Vagina (tissue), 2 donors: ENCODE data around the gene SLC17A1.

Experiments used
- POLR2A ChIP-seq, 2 donors: fragments of 450-650 bp; IDR thresholded peaks; one replicate each; pipeline ENCODE4 v1.6.1; 2017; ENCODE audit warnings: antibody characterized with exemption in 2 of 2, mild to moderate bottlenecking in 2 of 2, moderate library complexity in 2 of 2
- POLR2AphosphoS5 ChIP-seq, 2 donors: sonication (generic); formaldehyde crosslinking; IDR thresholded peaks; one replicate each; pipeline ENCODE4 v1.9.0; 2017; ENCODE audit warnings: antibody characterized with exemption in 2 of 2, mild to moderate bottlenecking in 2 of 2, low read depth in 1 of 2; ENCODE audit not compliant: insufficient read depth in 1 of 2
- TF ChIP-seq, protein P1 (sequence below), 3 experiments: fragments of 450-650 bp in 2 of 3; fragments of 200-600 bp in 1 of 3; sonication (generic) in 1 of 3; IDR thresholded peaks; one replicate each; pipeline ENCODE4 v1.5.1; 2017 to 2019; ENCODE audit warnings: antibody characterized with exemption in 3 of 3, mild to moderate bottlenecking in 2 of 3, moderate library complexity in 2 of 3

DNA sequence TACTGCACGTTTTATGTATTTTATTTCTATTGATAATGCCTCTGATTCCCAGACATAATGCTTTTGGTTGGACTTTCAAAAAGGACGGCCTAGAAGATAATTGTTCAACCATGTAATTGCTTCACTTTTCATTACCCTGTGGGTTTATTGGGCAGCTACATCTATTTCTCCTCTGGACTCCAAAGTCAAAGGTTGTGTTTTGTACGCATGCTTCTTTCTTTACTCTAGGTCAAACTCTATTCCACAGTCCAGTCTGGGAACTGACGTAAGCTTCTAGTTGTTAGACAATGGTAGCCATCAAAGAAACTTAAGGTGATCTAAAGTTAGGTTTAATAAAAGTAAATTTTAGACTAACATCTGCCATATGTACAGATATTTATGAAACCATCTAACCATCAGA lies 48.7 kb upstream of the SLC17A1 start:
- TF ChIP-seq, protein P1, sequence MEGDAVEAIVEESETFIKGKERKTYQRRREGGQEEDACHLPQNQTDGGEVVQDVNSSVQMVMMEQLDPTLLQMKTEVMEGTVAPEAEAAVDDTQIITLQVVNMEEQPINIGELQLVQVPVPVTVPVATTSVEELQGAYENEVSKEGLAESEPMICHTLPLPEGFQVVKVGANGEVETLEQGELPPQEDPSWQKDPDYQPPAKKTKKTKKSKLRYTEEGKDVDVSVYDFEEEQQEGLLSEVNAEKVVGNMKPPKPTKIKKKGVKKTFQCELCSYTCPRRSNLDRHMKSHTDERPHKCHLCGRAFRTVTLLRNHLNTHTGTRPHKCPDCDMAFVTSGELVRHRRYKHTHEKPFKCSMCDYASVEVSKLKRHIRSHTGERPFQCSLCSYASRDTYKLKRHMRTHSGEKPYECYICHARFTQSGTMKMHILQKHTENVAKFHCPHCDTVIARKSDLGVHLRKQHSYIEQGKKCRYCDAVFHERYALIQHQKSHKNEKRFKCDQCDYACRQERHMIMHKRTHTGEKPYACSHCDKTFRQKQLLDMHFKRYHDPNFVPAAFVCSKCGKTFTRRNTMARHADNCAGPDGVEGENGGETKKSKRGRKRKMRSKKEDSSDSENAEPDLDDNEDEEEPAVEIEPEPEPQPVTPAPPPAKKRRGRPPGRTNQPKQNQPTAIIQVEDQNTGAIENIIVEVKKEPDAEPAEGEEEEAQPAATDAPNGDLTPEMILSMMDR (IDR thresholded peaks at IDR 0.05) = no peak
- TF ChIP-seq POLR2AphosphoS5 (IDR thresholded peaks at IDR 0.05; ENCODE audit: insufficient read depth in 1 of 2, low read depth in 1 of 2) (no peak), POLR2A (IDR thresholded peaks at IDR 0.05) (no peak)
